Ovary (tissue), 9 donors: ENCODE data around the gene MCUB. TPM values are rescaled to one million over a fixed set of nuclear protein-coding genes. Genes with fewer than 3 reads are reported as not detected.

Experiments
- DNase-seq, 5 donors: peaks; one replicate each; pipeline ENCODE4 v3.0.0-alpha.2; 2019 to 2020
- H3K27ac ChIP-seq, 2 donors: fragments of 200-600 bp; one replicate each; pipeline versions ENCODE4 v1.5.1 to v1.8.0; 2019 to 2022
- H3K27me3 ChIP-seq: fragments of 200-600 bp; one replicate; pipeline ENCODE4 v1.8.0; 2022
- H3K36me3 ChIP-seq: fragments of 200-600 bp; sonication (generic); one replicate; pipeline ENCODE4 v1.5.1; 2019
- H3K4me1 ChIP-seq: one replicate; pipeline ENCODE4 v1.8.1; 2013; ENCODE audit warnings: mild to moderate bottlenecking, moderate library complexity; ENCODE audit not compliant: insufficient read depth
- H3K4me3 ChIP-seq: fragments of 200-600 bp; sonication (generic); one replicate; pipeline ENCODE4 v1.5.1; 2017
- H3K9me3 ChIP-seq, 2 donors: fragments of 200-600 bp in 1 of 2; sonication (generic) in 1 of 2; one replicate each; pipeline versions ENCODE4 v1.5.1 to v1.8.1; 2013 to 2019; ENCODE audit warnings: mild to moderate bottlenecking in 1 of 2, moderate library complexity in 1 of 2
- CTCF ChIP-seq, 3 donors: fragments of 450-650 bp in 2 of 3; fragments of 200-600 bp in 1 of 3; IDR thresholded peaks; one replicate each; pipeline versions ENCODE4 v1.5.1 to v1.8.0; 2016 to 2022; ENCODE audit warnings: antibody characterized with exemption in 3 of 3, mild to moderate bottlenecking in 1 of 3
- EP300 ChIP-seq: sonication (generic); formaldehyde crosslinking; IDR thresholded peaks from one replicate; pipeline ENCODE4 v1.6.1; 2017; ENCODE audit warnings: antibody characterized with exemption
- POLR2A ChIP-seq: fragments of 450-650 bp; IDR thresholded peaks from one replicate; pipeline ENCODE4 v1.6.1; 2017; ENCODE audit warnings: antibody characterized with exemption, mild to moderate bottlenecking, moderate library complexity
- WGBS, 3 donors: extraction: QIAGEN DNeasy Blood & Tissue Kit in 1 of 3; methylation state at CpG; one replicate each; pipeline versions ENCODE4 v1.1.5 to v1.1.7; 2013 to 2017; 5-methylcytosine and 5-hydroxymethylcytosine counted together
- intact Hi-C, 4 donors: fragments of 100-400 bp; cut with DNase I; formaldehyde crosslinking; loops; one replicate each; pipeline versions ENCODE4 v1.11.0 to v1.15.1; 2022 to 2023
- polyA plus RNA-seq, 2 donors: library from polyadenylated mRNA; stranded (reverse); fragments of 200-250 nt in 1 of 2; fragments of 350-450 nt in 1 of 2; fragmentation: Illumina TruSeq in 1 of 2; extraction: RNeasy Lipid Tissue Mini Kit (QIAGEN cat#74804) in 1 of 2; gene quantifications; one replicate each; pipeline ENCODE4 v1.2.3, GENCODE V29; 2013 to 2014
- total RNA-seq, 7 donors: library from RNA; depleted of rRNA in 2 of 7; stranded (reverse); fragments of >200 nt in 2 of 7; fragmentation: NEBNext Ultra II Directional in 3 of 7; extraction: Animal tissue kit (Norgen Biotek cat#: 25700) in 3 of 7; gene quantifications; one replicate each; pipeline versions ENCODE4 v1.1.0 to v1.2.4, GENCODE V29; 2016 to 2023
- donor health status: DM: no; HTN: no; CAD: no; lungs with moderate emphysema.
- donor health status: DM: no; HTN: no; CAD: no.
- donor health status: Bipolar disorder and iron deficiency.
- donor health status: DM: yes; HTN: yes; CAD: no.
- donor health status: DM: no; HTN: no; CAD: no.
- donor health status: DM: yes; HTN: yes; CAD: no.

MCUB gene
- total and polyA plus RNA-seq, 9 donors = 7.6 to 18.5 (median 8.8) TPM

- 0 to 1% (median 0%) methylated on average over 25 to 29 of the region's 29 CpGs for WGBS, 3 donors
- no peaks in the 10 kb centered on the region for H3K27me3 ChIP-seq
- peak in 3 of 5 donors; percentile 27 to 60 (median 32) for DNase-seq
Measured at GRCh38 chr4:109560687-109561461, 828 bp downstream of the MCUB start.

GRCh38 chr4:109562457-109563239, 2.6 kb downstream of the MCUB start:
- Histone ChIP-seq H3K9me3 (no peaks in the 10 kb centered on the region), H3K27ac (no peak overlapping the region), H3K27me3 (no peaks in the 10 kb centered on the region), H3K4me1 (no peaks in the 10 kb centered on the region), H3K36me3 (no peaks in the 10 kb centered on the region), H3K4me3 (no peak overlapping the region)
- 95 to 97% (median 96%) methylated on average over 6 of the region's 6 CpGs for WGBS, 3 donors
- no peak for TF ChIP-seq CTCF (IDR thresholded peaks at IDR 0.05)
- no peak for TF ChIP-seq POLR2A
- no peak for TF ChIP-seq EP300
- DNase-seq = no peak
- intact Hi-C loops = loop anchor here in 1 of 4 donors (5.0 kb wide), 1 partner anchor 130 kb away; the partner anchor contains the start of gene SEC24B

More at GRCh38 chr4:109560687-109561461, 828 bp downstream of the MCUB start:
- Histone ChIP-seq H3K4me3 (peak overlapping the region; percentile 66), H3K36me3 (no peaks in the 10 kb centered on the region), H3K27ac (peak overlapping the region; percentile 75 to 92), H3K9me3 (no peaks in the 10 kb centered on the region), H3K4me1 (no peaks in the 10 kb centered on the region)
- TF ChIP-seq POLR2A = no peak
- TF ChIP-seq CTCF (IDR thresholded peaks at IDR 0.05) = no peak
- no peak for TF ChIP-seq EP300
- intact Hi-C loops = loop anchor here in 1 of 4 donors (5.0 kb wide), 1 partner anchor 129 kb away; the partner anchor contains the start of gene SEC24B

- no peaks in the 10 kb centered on the region for H3K27me3 ChIP-seq
- no peak overlapping the region for H3K4me3 ChIP-seq
- H3K4me1 ChIP-seq = no peaks in the 10 kb centered on the region
- no peak for TF ChIP-seq CTCF (IDR thresholded peaks at IDR 0.05)
- TF ChIP-seq EP300 = no peak
- no peak for TF ChIP-seq POLR2A
- H3K27ac ChIP-seq = no peak overlapping the region
- no peaks in the 10 kb centered on the region for H3K36me3 ChIP-seq
- no peak for DNase-seq
- WGBS, 3 donors = 93 to 99% (median 97%) methylated on average over 3 of the region's 3 CpGs
- intact Hi-C loops = no loop called here
- H3K9me3 ChIP-seq = no peaks in the 10 kb centered on the region
Measured at GRCh38 chr4:109571494-109571893, 11.4 kb downstream of the MCUB start.

- TF ChIP-seq EP300 = no peak
- no peak for TF ChIP-seq CTCF (IDR thresholded peaks at IDR 0.05)
- TF ChIP-seq POLR2A = no peak
- Histone ChIP-seq H3K4me3 (no peak overlapping the region), H3K27ac (no peak overlapping the region), H3K36me3 (no peaks in the 10 kb centered on the region), H3K4me1 (no peaks in the 10 kb centered on the region), H3K9me3 (no peaks in the 10 kb centered on the region), H3K27me3 (no peaks in the 10 kb centered on the region)
- WGBS, 3 donors = 87 to 94% (median 88%) methylated on average over 3 of the region's 3 CpGs
- intact Hi-C loops = no loop called here
- DNase-seq = no peak
Measured at GRCh38 chr4:109572154-109572553, 12.1 kb downstream of the MCUB start.
